Right forelimb (tissue), 1 donor: ENCODE measurements around the gene LCA5.
"Not testable (repeated sequence)": the region's sequence is repeated elsewhere in the genome, so short reads cannot be mapped to it uniquely, and the experiment has no call there.

ENCODE experiments used
- DNase-seq: peaks from one replicate; pipeline ENCODE4 v3.0.0-alpha.2; 2018

LCA5 gene

DNA sequence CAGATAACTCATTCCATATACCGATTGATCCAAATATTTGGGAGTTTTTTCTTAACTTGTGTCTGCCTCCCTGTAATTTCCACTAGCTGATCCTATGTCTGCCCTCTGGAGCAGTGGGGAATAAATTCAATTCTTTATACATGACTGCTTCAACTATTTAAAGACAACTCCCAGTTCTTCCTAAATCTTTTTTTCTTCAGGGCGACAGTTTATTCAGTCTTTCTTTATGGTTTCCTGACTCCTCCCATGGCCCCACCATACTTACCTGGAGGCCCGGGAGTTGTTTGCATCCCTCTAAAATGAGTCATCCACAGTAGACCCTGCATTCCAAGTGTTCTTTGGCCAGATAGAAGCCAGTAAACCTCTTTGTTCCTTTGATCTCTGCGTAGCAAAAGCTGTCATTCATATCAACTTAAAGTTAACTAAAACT, 73.6 kb downstream of the LCA5 start:
- no peak for DNase-seq

DNA sequence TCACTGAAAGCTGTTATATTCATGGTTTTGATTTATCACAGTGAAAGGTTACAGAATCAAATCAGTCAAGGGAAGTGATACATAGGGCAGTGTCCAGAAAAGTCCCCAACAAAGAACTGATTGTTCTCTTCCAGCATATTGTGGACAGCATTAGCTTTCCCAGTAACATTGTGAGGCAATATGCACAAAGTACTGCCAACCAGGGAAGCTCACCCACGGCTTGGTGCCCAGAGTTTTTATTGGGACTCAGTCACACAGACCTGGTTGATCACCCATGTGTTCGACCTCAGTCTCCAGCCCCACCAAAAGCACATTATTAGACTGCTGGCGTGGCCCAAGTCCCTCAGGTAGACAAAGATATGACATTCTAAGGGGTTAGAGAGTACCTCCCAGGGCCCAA, 76.0 kb downstream of the LCA5 start:
- DNase-seq = no peak

DNA sequence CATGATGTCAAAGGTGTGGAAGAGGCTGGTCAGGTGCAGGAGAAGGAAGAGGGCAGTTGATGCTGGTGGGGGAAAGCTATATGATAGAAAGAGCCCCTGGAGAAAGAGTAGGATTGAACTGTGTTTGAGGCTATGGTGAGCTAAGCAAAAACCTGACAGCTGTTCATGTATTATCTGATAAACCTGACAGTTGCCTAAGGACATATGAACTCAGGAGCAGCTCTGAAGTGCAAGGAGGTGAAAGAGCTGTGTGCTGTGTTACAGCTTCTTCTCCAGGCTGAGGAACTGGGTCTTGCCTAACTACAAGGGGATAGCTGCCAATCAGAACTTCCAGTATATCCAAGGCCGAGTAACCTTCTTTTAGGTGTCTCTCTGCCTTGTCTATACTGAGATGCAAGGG, 81.8 kb downstream of the LCA5 start:
- no peak for DNase-seq

DNA sequence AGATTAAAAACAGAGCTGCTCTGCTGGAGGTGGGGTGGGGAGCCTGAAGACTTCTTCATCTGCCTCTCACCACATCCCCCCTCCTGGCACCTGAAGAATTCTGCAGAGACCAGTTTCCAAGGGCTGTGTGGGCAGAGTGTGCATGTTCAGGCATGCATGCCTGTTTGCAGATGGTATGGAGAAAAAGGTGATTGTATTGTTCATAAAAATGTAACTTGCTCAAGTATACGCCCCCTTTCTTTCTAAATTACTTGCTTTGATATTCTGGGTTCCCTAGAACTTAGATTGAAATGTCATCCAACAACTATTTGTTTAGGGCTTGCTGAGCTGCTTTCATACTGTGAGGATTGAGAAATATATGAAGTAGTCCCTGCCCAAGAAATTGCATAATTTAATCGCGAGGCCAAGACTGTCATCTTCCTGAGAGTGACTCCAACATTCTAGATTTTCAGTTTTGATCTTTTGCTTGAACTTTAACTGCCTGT, 83.6 kb downstream of the LCA5 start:
- DNase-seq = no peak

DNA sequence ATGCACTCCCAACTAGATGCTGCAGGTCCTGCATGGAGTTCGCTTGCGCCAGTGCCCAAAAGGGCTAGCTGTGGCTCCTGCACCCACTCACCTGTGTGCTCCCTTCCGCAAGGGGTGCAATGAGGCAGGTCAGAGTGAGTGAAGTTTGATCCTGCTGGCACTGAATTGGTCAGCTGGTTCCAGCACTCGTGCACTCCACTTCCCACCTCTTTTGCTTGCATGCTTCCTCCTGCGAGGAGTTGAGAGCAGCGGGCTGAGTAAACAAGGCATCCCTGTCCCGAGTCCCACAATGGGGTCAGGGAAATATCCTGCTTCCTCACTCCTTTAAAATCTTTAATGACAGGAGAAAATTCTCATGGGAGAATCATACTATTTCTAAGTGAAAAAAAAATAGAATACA, 86.2 kb downstream of the LCA5 start:
- DNase-seq = no peak

GRCh38 chr6:79446006-79446405, 91.2 kb downstream of the LCA5 start:
- DNase-seq = no peak

DNA sequence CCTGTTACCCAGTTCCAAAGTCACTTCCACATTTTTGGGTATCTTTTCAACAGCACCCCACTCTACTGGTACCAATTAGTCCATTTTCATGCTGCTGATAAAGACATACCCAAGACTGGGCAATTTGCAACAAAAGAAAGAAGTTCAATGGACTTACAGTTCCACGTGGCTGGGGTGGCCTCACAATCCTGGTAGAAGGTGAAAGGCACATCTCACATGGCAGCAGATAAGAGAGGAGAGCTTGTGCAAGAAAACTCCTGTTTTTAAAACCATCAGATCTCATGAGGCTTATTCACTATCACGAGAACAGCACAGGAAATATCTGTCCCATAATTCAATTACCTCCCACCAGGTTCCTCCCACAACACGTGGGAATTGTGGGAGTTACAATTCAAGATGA, 93.4 kb downstream of the LCA5 start:
- not testable (repeated sequence) for DNase-seq

GRCh38 chr6:79441192-79441591, 96.0 kb downstream of the LCA5 start:
- no peak for DNase-seq

DNA sequence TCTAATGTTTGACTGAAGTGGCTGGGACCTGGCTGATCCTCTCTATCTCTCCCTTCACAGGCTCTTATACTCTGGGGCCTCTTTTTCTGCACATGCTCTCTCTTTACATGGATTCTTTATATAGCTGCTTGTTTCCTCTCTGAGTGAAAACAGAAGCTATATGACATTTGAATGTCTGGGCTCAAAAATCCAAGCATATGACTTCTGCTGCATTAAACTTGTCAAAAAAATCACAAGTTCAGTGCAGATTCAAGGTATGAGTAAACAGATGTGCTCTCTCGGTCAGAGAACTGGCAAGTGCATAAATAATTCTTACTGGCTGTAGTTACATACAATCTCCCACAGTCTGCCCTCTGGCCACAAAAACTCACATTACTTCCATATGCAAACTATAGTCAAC, 96.6 kb downstream of the LCA5 start:
- DNase-seq = no peak

DNA sequence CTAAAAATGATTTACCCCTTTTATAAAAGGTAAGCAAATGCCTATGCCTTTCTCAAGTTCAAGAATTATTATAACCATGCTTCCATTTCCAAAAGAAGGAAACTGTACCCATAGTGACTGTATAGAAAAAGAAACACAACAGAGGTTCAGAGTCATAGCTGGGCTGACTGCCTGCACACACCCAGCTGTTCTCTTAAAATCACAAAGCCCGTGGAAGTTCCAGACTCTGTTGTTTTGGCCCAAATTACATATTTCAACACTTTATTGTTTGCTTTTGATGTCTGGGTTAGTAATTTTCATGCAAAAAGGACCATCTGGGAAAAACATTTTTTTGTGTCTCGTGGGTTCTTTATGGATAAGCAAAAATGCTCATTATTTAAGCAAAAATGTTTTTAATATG, 99.2 kb downstream of the LCA5 start:
- DNase-seq = peak; percentile 82

- no peak for DNase-seq
These were observed 101.0 kb downstream of the LCA5 start for GRCh38 chr6:79436241-79436640.

GRCh38 chr6:79435746-79436145, 101.5 kb downstream of the LCA5 start:
- no peak for DNase-seq
